Suprapubic skin (tissue), 4 donors: ENCODE data around the gene RAB24. TPM values are rescaled to one million over a fixed set of nuclear protein-coding genes. Genes with fewer than 3 reads are reported as not detected.

ENCODE experiments used
- DNase-seq, 2 donors: peaks; one replicate each; pipeline ENCODE4 v3.0.0-alpha.2; 2019; ENCODE audit warnings: low spot score in 2 of 2
- H3K27ac ChIP-seq: fragments of 200-600 bp; sonication (generic); one replicate; pipeline ENCODE4 v1.5.1; 2019
- H3K27me3 ChIP-seq: fragments of 200-600 bp; sonication (generic); one replicate; pipeline ENCODE4 v1.5.1; 2019
- H3K36me3 ChIP-seq: fragments of 200-600 bp; sonication (generic); one replicate; pipeline ENCODE4 v1.5.1; 2019
- H3K4me1 ChIP-seq: fragments of 200-600 bp; sonication (generic); one replicate; pipeline ENCODE4 v1.5.1; 2019
- H3K4me3 ChIP-seq: fragments of 200-600 bp; sonication (generic); one replicate; pipeline ENCODE4 v1.5.1; 2019; ENCODE audit warnings: mild to moderate bottlenecking
- H3K9me3 ChIP-seq: fragments of 200-600 bp; sonication (generic); one replicate; pipeline ENCODE4 v1.5.1; 2019
- CTCF ChIP-seq, 2 donors: fragments of 200-600 bp in 1 of 2; fragments of 450-650 bp in 1 of 2; sonication (generic) in 1 of 2; IDR thresholded peaks; one replicate each; pipeline ENCODE4 v1.5.1; 2016 to 2019; ENCODE audit warnings: antibody characterized with exemption in 2 of 2, mild to moderate bottlenecking in 1 of 2, moderate library complexity in 1 of 2
- EP300 ChIP-seq: sonication (generic); formaldehyde crosslinking; IDR thresholded peaks from one replicate; pipeline ENCODE4 v1.6.1; 2017; ENCODE audit warnings: antibody characterized with exemption
- POLR2A ChIP-seq, 2 donors: fragments of 450-650 bp; IDR thresholded peaks; one replicate each; pipeline ENCODE4 v1.6.1; 2017; ENCODE audit warnings: antibody characterized with exemption in 2 of 2, mild to moderate bottlenecking in 2 of 2, moderate library complexity in 2 of 2
- POLR2AphosphoS5 ChIP-seq, 3 donors: sonication (generic); formaldehyde crosslinking; IDR thresholded peaks; one replicate each; pipeline ENCODE4 v1.6.1; 2017; ENCODE audit warnings: antibody characterized with exemption in 3 of 3
- WGBS: methylation state at CpG from one replicate; pipeline ENCODE4 v1.1.5; 2018; 5-methylcytosine and 5-hydroxymethylcytosine counted together
- total RNA-seq, 4 donors: library from RNA; depleted of rRNA; stranded (reverse); fragments of >200 nt; gene quantifications; one replicate each; pipeline ENCODE4 v1.1.0, GENCODE V29; 2016

RAB24 gene
- total RNA-seq, 4 donors from 2014 or later = 36.7 to 70.1 (median 43.3) TPM

DNA sequence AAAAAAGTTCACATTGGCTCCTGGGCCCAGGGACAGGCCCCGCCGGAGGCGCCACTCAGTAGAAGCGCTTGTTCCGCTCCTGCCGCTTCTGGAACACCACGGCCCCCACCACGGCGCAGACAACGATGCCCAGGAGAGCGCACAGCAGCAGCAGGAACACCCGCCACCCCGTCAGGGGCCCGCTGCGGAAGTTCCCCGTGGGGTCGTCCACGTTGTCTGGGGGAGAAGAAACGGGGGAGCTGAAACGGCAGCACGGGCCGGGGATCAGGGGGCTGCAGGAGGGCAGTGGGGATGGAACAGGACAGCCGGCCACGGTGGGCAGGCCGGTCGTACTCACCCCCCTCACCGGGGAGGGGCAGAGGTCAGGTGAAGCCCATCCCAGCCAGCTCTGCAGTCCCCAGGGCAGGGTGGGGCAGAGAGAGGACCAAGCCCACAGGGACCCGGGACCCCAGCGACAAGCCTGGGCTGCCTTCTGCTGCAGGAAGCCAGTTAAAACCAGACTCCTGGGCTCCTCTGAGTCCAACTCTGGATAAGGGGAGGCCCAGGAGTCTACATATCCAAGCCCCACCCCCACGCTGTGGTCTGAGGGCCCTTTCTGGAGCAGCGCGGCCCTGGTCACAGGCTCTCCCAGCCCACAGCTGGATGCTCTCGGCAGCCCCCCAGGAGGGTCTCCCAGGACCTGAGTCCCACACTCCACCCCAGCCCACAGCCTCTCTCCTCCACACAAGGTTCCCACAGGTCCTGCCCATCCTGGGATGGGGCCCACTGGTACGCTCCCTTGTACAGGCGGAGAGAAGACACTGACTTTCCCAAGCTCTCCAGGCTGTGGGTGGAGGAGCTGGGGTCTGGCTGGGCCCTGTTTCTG is 28.7 kb upstream of the RAB24 start:
- H3K9me3 ChIP-seq = no peaks in the 10 kb centered on the region
- no peak for TF ChIP-seq POLR2A (IDR thresholded peaks at IDR 0.05)
- no peak overlapping the region for H3K4me3 ChIP-seq
- no peak for DNase-seq
- H3K27ac ChIP-seq = no peak overlapping the region
- peaks cover 82% of the 10 kb centered on the region for H3K36me3 ChIP-seq
- no peaks in the 10 kb centered on the region for H3K27me3 ChIP-seq
- H3K4me1 ChIP-seq = peaks cover 4% of the 10 kb centered on the region
- WGBS = 90% methylated on average over 30 of the region's 35 CpGs

- DNase-seq = no peak
- H3K27ac ChIP-seq = no peak overlapping the region
- peaks cover 4% of the 10 kb centered on the region for H3K4me1 ChIP-seq
- no peaks in the 10 kb centered on the region for H3K9me3 ChIP-seq
- H3K36me3 ChIP-seq = peaks cover 71% of the 10 kb centered on the region
- 79% methylated on average over 26 of the region's 27 CpGs for whole genome bisulfite sequencing
- TF ChIP-seq POLR2A (IDR thresholded peaks at IDR 0.05) (no peak), EP300 (no peak), CTCF (IDR thresholded peaks at IDR 0.05) (no peak)
- no peaks in the 10 kb centered on the region for H3K27me3 ChIP-seq
- H3K4me3 ChIP-seq = no peak overlapping the region
Observed at GRCh38 chr5:177330991-177331842, 27.7 kb upstream of the RAB24 start.

DNA sequence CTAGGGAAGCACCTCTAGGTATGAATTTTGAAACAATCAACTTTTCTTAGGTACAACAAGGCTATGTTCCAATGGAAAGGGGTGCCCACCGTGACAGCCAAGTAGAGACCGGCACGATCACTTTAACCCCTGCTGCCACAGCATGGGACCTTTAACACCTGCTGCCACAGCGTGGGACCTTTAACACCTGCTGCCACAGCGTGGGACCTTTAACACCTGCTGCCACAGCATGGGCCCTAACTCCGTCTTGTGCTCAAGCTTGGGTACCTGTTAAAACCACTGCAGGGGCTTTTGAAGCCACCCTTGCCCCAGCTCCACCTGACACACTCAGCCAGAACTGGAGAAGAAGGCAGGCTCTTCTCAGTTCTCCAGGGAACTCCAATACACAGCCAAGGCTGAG is 26.4 kb upstream of the RAB24 start:
- DNase-seq = no peak
- no peak overlapping the region for H3K27ac ChIP-seq
- 87% methylated on average over 5 of the region's 6 CpGs for WGBS
- no peaks in the 10 kb centered on the region for H3K9me3 ChIP-seq
- no peak overlapping the region for H3K4me3 ChIP-seq
- H3K27me3 ChIP-seq = no peaks in the 10 kb centered on the region
- H3K36me3 ChIP-seq = peaks cover 58% of the 10 kb centered on the region
- peaks cover 4% of the 10 kb centered on the region for H3K4me1 ChIP-seq
- TF ChIP-seq POLR2A (IDR thresholded peaks at IDR 0.05) (no peak), POLR2AphosphoS5 (IDR thresholded peaks at IDR 0.05) (no peak), EP300 (no peak), CTCF (IDR thresholded peaks at IDR 0.05) (no peak)

GRCh38 chr5:177328545-177329231 is 25.2 kb upstream of the RAB24 start:
- Histone ChIP-seq H3K36me3 (peaks cover 46% of the 10 kb centered on the region), H3K9me3 (no peaks in the 10 kb centered on the region), H3K27me3 (no peaks in the 10 kb centered on the region), H3K27ac (no peak overlapping the region), H3K4me3 (no peak overlapping the region), H3K4me1 (peaks cover 4% of the 10 kb centered on the region)
- DNase-seq = no peak
- TF ChIP-seq POLR2A (IDR thresholded peaks at IDR 0.05) (no peak), POLR2AphosphoS5 (IDR thresholded peaks at IDR 0.05) (no peak), EP300 (no peak), CTCF (IDR thresholded peaks at IDR 0.05) (no peak)
- 84% methylated on average over 19 of the region's 19 CpGs for WGBS

DNA sequence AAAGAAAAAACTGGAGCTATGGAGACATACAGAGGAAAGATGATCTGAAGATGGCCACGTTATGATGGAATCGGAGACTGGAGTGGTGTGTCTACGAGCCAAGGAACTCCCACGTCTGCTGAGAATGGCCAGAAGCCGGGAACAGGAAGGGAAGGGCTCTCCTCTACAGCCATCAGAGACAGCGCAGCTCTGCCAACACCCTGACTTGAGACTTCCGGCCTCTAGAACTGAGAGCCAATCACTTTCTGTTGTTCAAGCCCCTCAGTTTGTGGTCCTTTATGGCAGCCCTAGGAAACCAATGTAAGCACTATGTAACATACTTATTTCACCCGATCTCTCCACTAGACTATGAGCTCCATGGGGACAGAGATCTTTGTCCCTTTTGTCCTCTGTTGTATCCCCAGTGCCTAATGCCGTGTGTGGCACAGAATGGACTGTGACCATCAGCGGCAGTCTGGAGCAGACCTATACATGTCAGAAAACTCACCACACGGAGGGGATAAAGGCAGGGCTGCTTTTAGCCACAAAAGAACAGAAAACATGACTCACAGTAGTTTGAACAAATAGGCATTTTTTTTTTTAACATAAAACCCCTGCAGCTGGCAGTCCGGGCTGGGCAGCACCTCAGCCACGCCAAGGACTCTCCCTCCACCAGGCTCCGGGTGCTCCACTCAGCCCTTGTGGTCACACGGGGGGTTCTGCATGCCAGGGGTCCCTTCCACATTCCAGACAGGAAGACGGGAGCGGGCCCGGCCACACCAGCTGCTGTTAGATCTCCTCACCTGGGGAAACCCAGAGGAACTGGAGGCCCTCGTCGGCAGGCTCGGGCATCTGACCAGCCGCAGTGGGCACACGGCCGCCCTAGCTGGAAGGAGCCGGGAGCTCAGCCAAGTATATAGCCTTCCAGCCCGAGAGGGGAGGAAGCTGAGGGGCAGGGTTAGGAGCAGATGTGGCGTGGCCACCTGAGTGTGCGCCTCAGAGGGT is 24.3 kb upstream of the RAB24 start:
- TF ChIP-seq POLR2A (IDR thresholded peaks at IDR 0.05) (no peak), CTCF (IDR thresholded peaks at IDR 0.05) (no peak), POLR2AphosphoS5 (IDR thresholded peaks at IDR 0.05) (no peak), EP300 (no peak)
- Histone ChIP-seq H3K36me3 (peaks cover 38% of the 10 kb centered on the region), H3K27ac (peak overlapping the region; percentile 64), H3K4me3 (no peak overlapping the region), H3K27me3 (no peaks in the 10 kb centered on the region), H3K9me3 (no peaks in the 10 kb centered on the region), H3K4me1 (peaks cover 4% of the 10 kb centered on the region)
- 80% methylated on average over 24 of the region's 28 CpGs for WGBS
- DNase-seq = no peak
